Caco-2 (cell line): ENCODE data around the gene HDAC11. TPM values are rescaled to one million over a fixed set of nuclear protein-coding genes. Genes with fewer than 3 reads are reported as not detected.

ENCODE experiments used
- BruUV-seq: library from RNA; stranded (reverse); fragments of 400-500 nt; replicated peaks from 2 replicates; lab custom pipeline; 2021; lab: Mats Ljungman, UMichigan
- CTCF ChIA-PET: fragments of 300-600 bp; sonication (Branson Sonifier 250); formaldehyde crosslinking; loops from one replicate; lab custom pipeline; 2022; ENCODE audit warnings: antibody characterized with exemption; lab: Charles Lee
- POLR2A ChIA-PET: fragments of 300-600 bp; sonication (Branson Sonifier 250); formaldehyde crosslinking; loops from one replicate; lab custom pipeline; 2022; ENCODE audit warnings: antibody characterized with exemption; lab: Charles Lee
- DNase-seq, 2 experiments: peaks; one replicate each; pipeline versions ENCODE4 v3.0.0 to v3.0.0-alpha.2; 2020 to 2022
- H3K27me3 ChIP-seq: replicated peaks from 2 replicates; pipeline ENCODE4 v1.6.0; 2011; ENCODE audit warnings: low read length; ENCODE audit not compliant: control insufficient read depth, insufficient read depth
- H3K36me3 ChIP-seq: 2 replicates; pipeline ENCODE4 v1.5.1; 2011; ENCODE audit warnings: low read length; ENCODE audit not compliant: control insufficient read depth, insufficient read depth
- H3K4me1 ChIP-seq: fragments of 250-450 bp; sonication (Bioruptor Pico); 2 replicates; pipeline ENCODE4 v1.5.1; 2020; ENCODE audit warnings: mild to moderate bottlenecking
- H3K4me3 ChIP-seq: 2 replicates; pipeline ENCODE4 v1.5.1; 2011; ENCODE audit warnings: low read depth, mild to moderate bottlenecking, control low read depth, low read length
- H3K9me3 ChIP-seq: fragments of 250-450 bp; sonication (Bioruptor Pico); 2 replicates; pipeline ENCODE4 v1.5.1; 2020; ENCODE audit warnings: mild to moderate bottlenecking, moderate library complexity
- H3K27ac Mint-ChIP-seq: one replicate; pipeline ENCODE4 v1.8.0; 2022; ENCODE audit warnings: mixed read lengths; ENCODE audit not compliant: unreplicated experiment
- H3K27me3 Mint-ChIP-seq: one replicate; pipeline ENCODE4 v1.8.0; 2022; ENCODE audit warnings: mixed read lengths; ENCODE audit not compliant: insufficient read depth, unreplicated experiment
- H3K36me3 Mint-ChIP-seq: one replicate; pipeline ENCODE4 v1.8.0; 2022; ENCODE audit warnings: mild to moderate bottlenecking, mixed read lengths; ENCODE audit not compliant: insufficient read depth, unreplicated experiment
- H3K4me1 Mint-ChIP-seq: one replicate; pipeline ENCODE4 v1.8.0; 2022; ENCODE audit warnings: low read depth, mixed read lengths; ENCODE audit not compliant: unreplicated experiment
- H3K4me3 Mint-ChIP-seq: one replicate; pipeline ENCODE4 v1.8.0; 2022; ENCODE audit warnings: mild to moderate bottlenecking, moderate library complexity, mixed read lengths; ENCODE audit not compliant: unreplicated experiment
- H3K9me3 Mint-ChIP-seq: one replicate; pipeline ENCODE4 v1.8.0; 2022; ENCODE audit warnings: mixed read lengths; ENCODE audit not compliant: unreplicated experiment
- CTCF ChIP-seq, 2 experiments: fragments of 200-600 bp in 1 of 2; IDR thresholded peaks; 1 replicate in 1 of 2; 2 replicates in 1 of 2; pipeline versions ENCODE4 v1.5.1 to v1.8.0; 2011 to 2022; ENCODE audit warnings: antibody characterized with exemption in 1 of 2, control low read depth in 1 of 2, inconsistent platforms in 1 of 2, low read depth in 1 of 2, low read length in 1 of 2, mild to moderate bottlenecking in 1 of 2, moderate library complexity in 1 of 2; ENCODE audit not compliant: insufficient read depth in 1 of 2, severe bottlenecking in 1 of 2, unreplicated experiment in 1 of 2
- intact Hi-C: fragments of 100-400 bp; cut with micrococcal nuclease; formaldehyde crosslinking; loops from one replicate; pipeline ENCODE4 v1.10.0; 2022; ENCODE audit not compliant: unreplicated experiment
- total RNA-seq: library from RNA; stranded (reverse); gene quantifications from 2 replicates; pipeline ENCODE4 v1.2.3, GENCODE V29; 2022

The HDAC11 gene
- total RNA-seq, 1 experiment from 2014 or later: 10.9 TPM

DNA sequence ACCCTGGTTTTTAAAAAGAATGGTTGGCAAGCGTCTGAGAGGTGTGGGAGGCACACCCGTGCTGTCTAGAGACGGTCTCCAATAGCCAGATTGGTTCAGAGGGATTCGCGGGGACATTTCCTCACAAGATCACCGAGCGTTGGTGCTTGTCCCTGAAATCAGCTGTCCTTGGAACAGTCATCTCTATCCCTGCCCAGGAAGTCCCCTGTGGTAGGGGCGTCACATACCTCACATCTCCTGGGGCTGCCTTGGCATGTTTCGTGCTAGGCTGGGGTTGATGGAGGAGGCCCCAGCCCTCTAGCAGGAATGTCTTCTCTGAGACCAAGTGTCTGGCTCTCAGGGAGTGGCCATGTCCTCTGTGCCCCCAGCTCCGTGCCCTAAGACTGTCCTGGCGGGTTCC, 75.6 kb downstream of the HDAC11 start:
- Histone ChIP-seq H3K9me3 (no peaks in the 10 kb centered on the region), H3K36me3 (no peaks in the 10 kb centered on the region), H3K4me1 (no peaks in the 10 kb centered on the region), H3K4me3 (no peak overlapping the region), H3K27me3 (no peaks in the 10 kb centered on the region)
- Mint-ChIP-seq H3K27ac (no peak overlapping the region), H3K4me1 (no peaks in the 10 kb centered on the region), H3K4me3 (no peak overlapping the region), H3K27me3 (no peaks in the 10 kb centered on the region), H3K9me3 (no peaks in the 10 kb centered on the region), H3K36me3 (no peaks in the 10 kb centered on the region)
- CTCF ChIA-PET: interaction anchor here (0.7 kb wide), 1 partner anchor 26 kb away, joined by 3 read pairs; no protein-coding TSS in a partner anchor
- no TSS peak for BruUV-seq
- no peak for DNase-seq
- POLR2A ChIA-PET: no interaction called here
- no peak for TF ChIP-seq CTCF (IDR thresholded peaks at IDR 0.05; ENCODE audit: insufficient read depth in 1 of 2, low read depth in 1 of 2, low read length in 1 of 2, severe bottlenecking in 1 of 2, unreplicated experiment in 1 of 2)
- intact Hi-C loops: no loop called here

Other genes starting within 250 kb of the HDAC11 start
- gene NUP210, start 60.0 kb upstream of the HDAC11 start, total RNA-seq: 58.5 and 63.7 TPM in 2 replicates
- gene FBLN2, start 68.8 kb downstream of the HDAC11 start, total RNA-seq: 36.7 and 48.8 TPM in 2 replicates